ENCODE measurements around the gene SLC4A4.

The SLC4A4 gene

DNA sequence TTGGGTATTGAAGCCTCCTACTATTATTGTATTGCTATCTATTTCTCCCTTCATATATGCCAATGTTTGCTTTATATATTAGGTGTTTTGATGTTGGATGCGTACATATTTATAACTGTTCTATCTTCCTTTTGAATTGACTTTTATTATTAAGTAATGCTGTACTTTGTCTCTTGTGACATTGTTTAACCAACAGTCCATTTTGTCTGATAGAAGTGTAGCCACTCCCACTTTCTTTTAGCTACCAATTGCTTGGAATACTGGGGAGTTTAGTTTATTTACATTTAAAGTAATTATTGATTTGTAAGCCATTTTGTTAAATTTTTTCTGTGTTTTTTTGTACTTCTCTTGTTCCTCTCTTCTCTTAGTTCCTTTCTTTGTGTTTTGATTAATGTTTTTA is 249.2 kb downstream of the SLC4A4 start:
- DNase-seq (ENCODE audit: low read depth in 2 of 3, low spot score in 1 of 3), result no peak

DNA sequence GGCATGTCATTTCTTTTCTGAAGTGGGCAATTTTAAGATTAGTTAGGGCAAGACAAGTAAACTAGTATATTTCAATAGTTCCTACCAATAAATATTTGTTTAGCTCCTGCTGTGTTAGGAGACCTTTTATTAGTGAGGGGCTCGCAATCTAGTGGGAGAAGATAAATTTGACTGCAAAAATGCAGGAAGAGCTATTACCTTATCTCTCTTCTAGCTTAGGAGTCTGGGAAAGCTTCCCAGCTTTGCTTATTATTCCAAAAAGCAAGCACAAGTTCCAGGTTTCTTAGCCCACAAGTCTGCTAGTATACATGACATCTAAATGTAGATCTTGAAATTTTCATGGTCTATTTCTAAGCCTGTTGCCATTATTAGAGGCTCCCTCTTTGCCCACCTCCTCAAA is 254.0 kb downstream of the SLC4A4 start:
- DNase-seq (ENCODE audit: low read depth in 2 of 3, low spot score in 1 of 3), result no peak

DNA sequence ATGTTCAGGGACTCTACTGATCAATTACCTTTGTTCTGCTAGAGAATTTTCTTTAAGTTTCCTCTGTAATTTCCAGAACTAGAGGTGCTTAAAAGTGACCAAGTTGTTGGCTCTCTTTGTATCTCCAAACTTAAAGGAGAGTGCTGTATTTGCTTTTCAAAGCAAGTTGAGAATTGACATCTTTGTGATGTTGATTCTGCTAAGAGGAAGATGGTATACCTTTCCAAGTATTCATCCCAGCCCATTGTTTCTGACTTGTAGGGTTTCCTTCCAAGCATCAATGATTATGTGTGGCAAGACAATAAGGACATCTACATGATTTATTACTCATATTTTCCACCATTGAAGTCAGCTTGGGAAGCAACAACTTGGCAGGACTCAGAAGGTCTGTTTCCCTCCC is 254.5 kb downstream of the SLC4A4 start:
- no peak for DNase-seq (ENCODE audit: low read depth in 2 of 3, low spot score in 1 of 3)

DNA sequence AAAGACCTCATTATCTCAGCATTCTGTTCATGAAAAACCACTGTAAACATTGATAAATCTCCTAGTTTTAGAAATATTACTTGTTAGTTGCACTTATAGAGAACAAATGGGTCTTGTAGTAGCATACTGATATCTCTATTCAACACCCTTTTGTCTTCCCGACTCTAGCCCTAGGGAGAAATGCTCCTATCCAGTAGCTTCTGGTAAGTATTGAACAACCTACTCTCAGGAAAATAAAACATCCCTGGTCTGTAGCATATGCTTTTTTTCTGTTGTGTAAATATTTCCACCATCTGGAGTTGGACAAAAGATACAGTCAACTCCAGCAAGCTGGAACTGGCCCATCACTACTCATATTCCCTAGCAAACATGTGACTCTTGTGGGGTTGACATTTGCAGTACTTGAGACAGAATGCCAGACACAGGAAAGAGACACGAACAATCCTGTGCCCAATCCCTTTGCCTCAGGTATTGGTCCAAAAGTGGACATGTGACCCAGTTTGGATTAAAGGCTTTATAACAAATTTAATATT is 256.8 kb downstream of the SLC4A4 start:
- DNase-seq (ENCODE audit: low read depth in 2 of 3, low spot score in 1 of 3), result no peak

DNA sequence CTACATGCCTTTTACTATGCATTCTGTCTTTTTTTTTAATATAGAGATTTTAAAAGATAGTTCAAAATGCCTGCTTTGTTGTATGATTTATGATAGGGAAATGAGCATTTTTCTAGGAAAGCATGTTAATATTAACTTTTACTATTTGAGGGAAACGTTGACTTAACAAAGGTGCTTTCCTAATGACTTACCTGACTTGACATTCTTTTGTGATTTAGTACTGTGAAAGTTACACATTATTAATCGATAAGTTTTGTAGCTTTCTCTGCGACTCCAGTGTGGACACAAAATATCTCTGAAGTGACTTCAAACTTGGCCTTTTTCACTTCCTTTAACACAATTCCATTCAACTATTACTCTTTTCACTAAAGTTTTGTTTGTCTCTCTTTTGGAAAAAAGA is 260.8 kb downstream of the SLC4A4 start:
- no peak for DNase-seq (ENCODE audit: low read depth in 2 of 3, low spot score in 1 of 3)

DNA sequence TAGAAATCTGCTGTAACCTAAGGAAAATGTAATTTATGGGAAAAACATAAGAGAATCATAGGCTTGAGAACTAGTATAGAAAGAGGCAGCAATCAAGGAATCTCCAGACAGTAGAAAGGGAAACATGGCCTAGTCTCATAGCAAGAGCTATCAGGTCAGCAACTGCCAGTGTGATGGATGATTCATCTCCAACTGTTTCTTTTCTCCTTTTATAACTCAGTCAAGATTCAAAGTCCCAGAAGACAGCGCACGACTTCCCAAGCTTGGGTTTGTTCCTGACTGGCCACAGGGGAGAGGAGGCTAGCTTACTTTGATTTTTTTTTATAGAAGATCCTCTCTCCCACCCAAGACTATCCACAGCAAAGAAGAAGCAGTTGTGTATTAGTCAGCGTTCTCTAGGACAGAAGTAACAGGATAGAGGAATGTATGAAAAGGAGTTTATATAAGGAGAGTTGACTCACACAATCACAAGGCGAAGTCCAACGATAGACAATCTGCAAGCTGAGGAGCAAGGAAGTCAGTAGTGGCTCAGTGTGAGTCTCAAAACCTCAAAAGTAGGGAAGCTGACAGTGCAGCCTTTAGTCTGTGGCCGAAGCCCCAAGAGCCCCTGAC is 263.6 kb downstream of the SLC4A4 start:
- no peak for DNase-seq (ENCODE audit: low read depth in 2 of 3, low spot score in 1 of 3)

DNA sequence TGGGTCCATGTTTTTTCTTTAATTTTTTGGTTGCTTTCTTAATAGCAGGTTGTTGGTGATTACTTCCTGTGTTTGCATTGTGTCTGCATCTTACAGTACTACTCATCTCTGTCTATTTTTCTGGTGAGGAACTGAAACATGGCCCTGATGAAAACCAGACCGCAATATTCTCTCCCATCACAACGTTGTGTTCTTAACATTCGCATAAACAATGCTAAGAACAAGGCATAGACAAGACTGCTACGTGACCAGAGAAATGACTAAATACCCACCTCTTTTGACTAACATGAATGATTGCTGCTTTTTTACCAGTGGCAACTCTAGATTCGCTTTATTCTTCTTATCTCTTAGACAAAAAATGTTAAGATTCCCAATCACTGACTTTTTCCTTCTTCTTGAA is 266.0 kb downstream of the SLC4A4 start:
- DNase-seq (ENCODE audit: low read depth in 2 of 3, low spot score in 1 of 3), result no peak

DNA sequence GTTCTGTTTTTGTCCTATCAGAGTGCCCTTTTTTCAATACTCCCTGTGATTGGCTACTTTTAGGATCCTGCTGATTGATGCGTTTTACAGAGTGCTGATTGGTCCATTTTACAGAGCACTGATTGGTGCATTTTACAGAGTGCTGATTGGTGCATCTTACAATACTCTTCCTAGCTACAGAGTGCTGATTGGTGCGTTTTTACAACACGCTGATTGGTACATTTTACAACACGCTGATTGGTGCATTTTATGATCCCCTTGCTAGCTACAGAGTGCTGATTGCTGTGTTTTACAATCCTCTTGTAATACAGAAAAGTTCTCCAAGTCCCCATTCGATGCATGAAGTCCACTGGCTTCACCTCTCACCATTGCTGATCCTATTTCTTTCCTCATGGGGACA is 268.3 kb downstream of the SLC4A4 start:
- DNase-seq (ENCODE audit: low read depth in 2 of 3, low spot score in 1 of 3), result no peak

DNA sequence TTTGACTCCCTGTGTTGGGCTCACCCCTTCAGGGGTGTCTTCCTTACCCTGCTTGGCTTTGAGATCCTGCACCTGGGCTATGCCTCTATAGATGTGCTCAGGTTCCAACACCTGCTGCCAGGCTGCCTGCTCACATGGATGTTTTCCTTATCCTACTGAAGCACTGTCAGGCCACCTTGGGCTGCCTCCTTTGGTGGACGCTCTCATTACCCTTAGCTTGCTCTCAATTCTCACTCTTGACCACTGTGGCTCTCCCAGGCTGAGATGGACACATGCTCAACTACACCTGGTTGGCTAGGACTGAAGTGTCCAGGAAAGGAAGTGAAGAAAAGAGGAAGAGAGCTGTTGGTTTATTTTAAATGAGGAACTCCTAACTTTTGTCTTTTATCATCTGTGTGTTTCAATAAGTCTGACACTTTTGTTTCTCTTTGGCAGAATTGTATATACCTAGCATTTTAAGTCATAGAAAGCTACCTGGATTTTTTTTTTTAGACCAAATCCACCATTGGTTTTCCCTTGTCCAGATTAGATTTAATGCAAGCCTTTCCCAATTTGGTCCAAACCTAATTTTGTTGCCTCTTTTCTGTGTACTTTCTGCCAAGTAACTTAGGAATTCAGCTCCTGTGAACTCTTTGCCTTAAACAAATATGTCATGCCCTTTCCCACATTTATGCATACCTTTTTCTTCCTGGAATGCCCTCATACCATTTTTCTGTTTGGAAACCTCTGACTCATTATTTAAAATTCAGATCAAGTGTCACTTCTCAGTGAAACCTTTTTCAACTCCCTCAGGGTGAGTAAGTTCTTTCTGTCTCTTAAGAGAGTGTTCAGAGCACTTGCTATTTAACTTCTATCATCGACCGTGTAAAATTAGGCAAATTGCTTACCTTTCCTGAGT is 269.2 kb downstream of the SLC4A4 start:
- no peak for DNase-seq (ENCODE audit: low read depth in 2 of 3, low spot score in 1 of 3)

DNA sequence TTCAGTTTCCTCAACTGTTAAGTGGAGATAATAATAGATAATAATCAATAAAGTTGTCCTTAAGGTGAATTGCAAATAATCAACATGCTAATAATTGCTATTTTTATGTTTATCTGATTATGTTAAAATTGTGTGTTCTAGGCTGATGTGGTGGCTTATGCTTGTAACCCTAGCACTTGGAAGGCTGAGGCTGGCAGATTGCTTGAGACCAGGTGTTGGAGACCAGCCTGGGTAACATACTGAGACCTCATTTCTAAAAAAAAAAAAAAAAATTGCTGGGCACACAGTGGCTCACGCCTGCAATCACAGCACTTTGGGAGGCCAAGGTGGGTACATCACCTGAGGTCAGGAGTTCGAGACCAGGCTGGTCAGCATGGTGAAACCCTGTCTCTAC is 269.9 kb downstream of the SLC4A4 start:
- no peak for DNase-seq (ENCODE audit: low read depth in 2 of 3, low spot score in 1 of 3)

DNA sequence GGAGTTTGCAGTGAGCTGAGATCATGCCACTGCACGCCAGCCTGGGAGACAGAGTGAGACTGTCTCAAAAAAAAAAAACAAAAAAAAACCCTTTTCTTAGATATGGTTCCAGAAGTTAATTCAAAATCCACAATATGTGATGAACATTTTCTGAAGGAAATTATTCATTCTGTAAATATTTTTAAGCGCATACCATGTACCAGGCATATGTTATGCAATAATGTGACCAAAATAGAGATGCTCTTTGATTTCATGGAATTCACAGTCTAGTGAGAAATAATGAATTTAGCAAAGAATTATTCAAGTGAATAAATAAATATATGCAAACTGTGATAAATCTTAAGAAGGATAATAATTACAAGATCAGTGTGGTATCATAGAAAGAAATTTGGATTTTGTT is 270.3 kb downstream of the SLC4A4 start:
- no peak for DNase-seq (ENCODE audit: low read depth in 2 of 3, low spot score in 1 of 3)

DNA sequence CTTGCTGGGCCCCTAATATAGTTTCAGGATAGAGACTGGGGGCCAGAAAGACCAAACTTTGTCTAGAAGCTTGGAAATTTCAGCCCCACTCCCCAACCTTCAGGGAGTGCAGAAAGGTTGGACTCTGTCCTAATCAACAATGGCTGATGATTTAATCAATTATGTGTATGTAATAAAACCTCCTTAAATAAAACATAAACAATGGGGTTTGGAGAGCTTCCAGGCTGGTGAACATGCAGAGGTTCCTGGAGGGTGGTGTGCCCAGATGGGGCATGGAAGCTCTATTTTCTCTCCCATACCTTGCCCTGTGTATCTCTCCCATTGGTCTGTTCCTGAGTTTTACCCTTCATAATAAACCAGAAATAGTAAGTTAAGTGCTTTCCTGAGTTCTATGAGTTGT is 270.8 kb downstream of the SLC4A4 start:
- no peak for DNase-seq (ENCODE audit: low read depth in 2 of 3, low spot score in 1 of 3)

DNA sequence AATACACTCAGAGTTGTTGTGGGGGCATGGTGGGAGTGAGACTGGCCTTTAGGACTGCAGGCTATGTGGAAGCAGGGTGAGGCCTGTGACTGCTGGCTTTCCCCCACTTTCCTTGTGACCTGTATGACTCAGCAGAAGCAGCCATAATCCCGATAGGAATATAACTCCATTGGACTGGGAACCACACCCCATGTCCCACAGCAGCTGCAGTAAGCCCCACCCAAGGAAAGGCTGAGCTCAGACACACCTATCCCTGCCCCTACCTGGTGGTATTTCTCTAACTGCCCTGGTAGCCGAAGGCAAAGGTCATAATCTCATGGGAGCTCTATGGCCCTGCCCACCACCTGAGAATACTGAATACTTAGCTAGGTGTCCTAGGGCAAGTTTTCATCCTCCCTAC is 275.8 kb downstream of the SLC4A4 start:
- DNase-seq (ENCODE audit: low read depth in 2 of 3, low spot score in 1 of 3), result no peak

DNA sequence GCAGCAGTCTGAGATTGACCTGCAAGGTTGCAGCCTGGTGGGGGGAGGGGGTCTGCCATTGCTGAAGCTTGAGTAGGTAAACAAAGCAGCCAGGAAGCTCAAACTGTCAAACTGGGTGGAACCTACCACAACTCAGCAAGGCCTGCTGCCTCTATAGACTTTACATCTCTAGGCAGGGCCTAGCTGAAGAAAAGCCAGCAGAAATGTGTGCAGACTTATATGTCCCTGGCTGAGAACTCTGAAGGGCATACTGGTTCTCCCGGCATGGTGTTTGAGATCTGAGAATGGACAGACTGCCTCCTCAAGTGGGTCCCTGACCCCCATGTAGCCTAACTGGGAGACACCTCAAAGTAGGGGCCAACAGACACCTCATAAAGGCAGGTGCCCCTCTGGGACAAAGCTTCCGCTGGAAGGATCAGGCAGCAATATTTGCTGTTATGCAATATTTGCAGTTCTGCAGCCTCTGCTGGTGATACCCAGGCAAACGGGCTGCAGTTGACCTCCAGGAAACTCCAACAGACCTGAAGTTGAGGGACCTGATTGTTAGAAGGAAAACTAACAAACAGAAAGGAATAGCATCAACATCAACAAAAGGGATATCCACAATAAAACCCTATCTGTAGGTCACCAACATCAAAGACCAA is 277.5 kb downstream of the SLC4A4 start:
- no peak for DNase-seq (ENCODE audit: low read depth in 2 of 3, low spot score in 1 of 3)
